OCI-LY3 (cell line): ENCODE measurements around the gene FRMPD2.
A peak's percentile ranks its signal among the peaks of the same experiment; 100 is the strongest.

Experiments used
- H2AFZ ChIP-seq: fragments of 200-600, 300-600 bp; shearing (Covaris generic); 2 replicates; pipeline ENCODE4 v1.6.0; 2014; ENCODE audit warnings: antibody characterized with exemption, low read depth, low read length
- H3K27ac ChIP-seq: fragments of 200-600, 300-600 bp; sonication (generic); 2 replicates; pipeline ENCODE4 v1.5.1; 2014; ENCODE audit warnings: mild to moderate bottlenecking, low read length, moderate library complexity, mixed read lengths
- H3K27me3 ChIP-seq: fragments of 200-600, 300-600 bp; sonication (generic); 2 replicates; pipeline ENCODE4 v1.6.1; 2014; ENCODE audit warnings: low read depth, low read length, mixed read lengths
- H3K36me3 ChIP-seq: fragments of 200-600, 300-600 bp; sonication (generic); replicated peaks from 2 replicates; pipeline ENCODE3; 2014; ENCODE audit warnings: low read depth, low read length, mixed read lengths
- H3K4me1 ChIP-seq: fragments of 300-600, 200-600 bp; sonication (generic); 2 replicates; pipeline ENCODE4 v1.6.1; 2014; ENCODE audit warnings: low read length, mixed read lengths
- H3K4me2 ChIP-seq: fragments of 200-600, 300-600 bp; sonication (generic); 2 replicates; pipeline ENCODE4 v1.6.1; 2014; ENCODE audit warnings: low read length, mixed read lengths
- H3K4me3 ChIP-seq: fragments of 300-600, 200-600 bp; sonication (generic); 2 replicates; pipeline ENCODE4 v1.5.1; 2014; ENCODE audit warnings: antibody characterized with exemption, mild to moderate bottlenecking, low read length, moderate library complexity
- H3K79me2 ChIP-seq: fragments of 300-600, 200-600 bp; shearing (Covaris generic); 2 replicates; pipeline ENCODE4 v1.6.1; 2014; ENCODE audit warnings: mild to moderate bottlenecking, low read length, mixed read lengths
- H3K9ac ChIP-seq: fragments of 300-600, 200-600 bp; shearing (Covaris generic); 2 replicates; pipeline ENCODE4 v1.6.0; 2014; ENCODE audit warnings: mild to moderate bottlenecking, low read length, moderate library complexity
- H3K9me3 ChIP-seq: fragments of 200-600, 300-600 bp; shearing (Covaris generic); 2 replicates; pipeline ENCODE4 v1.6.1; 2014; ENCODE audit warnings: low read length, mixed read lengths; ENCODE audit not compliant: insufficient read depth
- H4K20me1 ChIP-seq: fragments of 200-600, 300-600 bp; sonication (generic); 2 replicates; pipeline ENCODE4 v1.6.1; 2016; ENCODE audit warnings: low read length, mixed read lengths; ENCODE audit not compliant: insufficient read depth
- CTCF ChIP-seq: fragments of 200-600, 300-600 bp; sonication (generic); IDR thresholded peaks from 2 replicates; pipeline ENCODE4 v1.5.1; 2014; ENCODE audit warnings: antibody characterized with exemption, low read length, low read depth
- EZH2phosphoT487 ChIP-seq: fragments of 200-600 bp; shearing (Covaris generic); IDR thresholded peaks from 2 replicates; pipeline ENCODE4 v1.6.1; 2018; ENCODE audit warnings: antibody characterized with exemption, mixed run types, low read depth

FRMPD2 gene

GRCh38 chr10:48209241-48209640, 65.3 kb downstream of the FRMPD2 start:
- Histone ChIP-seq H3K27ac (no peak overlapping the region), H2AFZ (no peak overlapping the region), H3K4me2 (no peak overlapping the region), H4K20me1 (no peaks in the 10 kb centered on the region), H3K9me3 (no peaks in the 10 kb centered on the region), H3K4me1 (peaks cover 22% of the 10 kb centered on the region), H3K9ac (no peak overlapping the region), H3K27me3 (no peaks in the 10 kb centered on the region), H3K4me3 (no peak overlapping the region), H3K79me2 (no peaks in the 10 kb centered on the region), H3K36me3 (no peaks in the 10 kb centered on the region)
- TF ChIP-seq CTCF (no peak), EZH2phosphoT487 (no peak)

GRCh38 chr10:48207853-48208252, 66.6 kb downstream of the FRMPD2 start:
- Histone ChIP-seq H3K27me3 (no peaks in the 10 kb centered on the region), H3K9me3 (no peaks in the 10 kb centered on the region), H3K36me3 (no peaks in the 10 kb centered on the region), H3K27ac (no peak overlapping the region), H3K4me2 (no peak overlapping the region), H3K4me1 (peaks cover 22% of the 10 kb centered on the region), H3K79me2 (no peaks in the 10 kb centered on the region), H3K4me3 (no peak overlapping the region), H2AFZ (no peak overlapping the region), H4K20me1 (no peaks in the 10 kb centered on the region), H3K9ac (no peak overlapping the region)
- TF ChIP-seq EZH2phosphoT487 (no peak), CTCF (no peak)

- H2AFZ ChIP-seq: no peak overlapping the region
- H3K4me3 ChIP-seq: no peak overlapping the region
- H3K4me2 ChIP-seq: peak overlapping the region; percentile 69
- no peak overlapping the region for H3K9ac ChIP-seq
- H3K9me3 ChIP-seq: no peaks in the 10 kb centered on the region
- peaks cover 22% of the 10 kb centered on the region for H3K4me1 ChIP-seq
- H3K27me3 ChIP-seq: no peaks in the 10 kb centered on the region
- no peak for TF ChIP-seq CTCF
- no peak for TF ChIP-seq EZH2phosphoT487
- no peaks in the 10 kb centered on the region for H4K20me1 ChIP-seq
- H3K27ac ChIP-seq: no peak overlapping the region
- H3K36me3 ChIP-seq: no peaks in the 10 kb centered on the region
- H3K79me2 ChIP-seq: no peaks in the 10 kb centered on the region
These were observed 67.8 kb downstream of the FRMPD2 start for GRCh38 chr10:48206482-48207250.

GRCh38 chr10:48205918-48206317, 68.6 kb downstream of the FRMPD2 start:
- Histone ChIP-seq H3K36me3 (no peaks in the 10 kb centered on the region), H3K27me3 (no peaks in the 10 kb centered on the region), H3K9ac (no peak overlapping the region), H4K20me1 (no peaks in the 10 kb centered on the region), H3K4me1 (peaks cover 22% of the 10 kb centered on the region), H3K4me2 (peak overlapping the region; percentile 69), H3K9me3 (no peaks in the 10 kb centered on the region), H3K4me3 (peak overlapping the region; percentile 11; the same call in 1 of the 2 replicates), H2AFZ (no peak overlapping the region), H3K79me2 (no peaks in the 10 kb centered on the region), H3K27ac (no peak overlapping the region)
- TF ChIP-seq EZH2phosphoT487: no peak
- TF ChIP-seq CTCF: no peak
